Breast epithelium (tissue), 4 donors: Measurements from ENCODE around the gene HYAL3. TPM values are rescaled to one million over a fixed set of nuclear protein-coding genes. Genes with fewer than 3 reads are reported as not detected.
A peak's percentile ranks its signal among the peaks of the same experiment; 100 is the strongest.

Source experiments
- DNase-seq, 2 donors: peaks; one replicate each; pipeline ENCODE4 v3.0.0-alpha.2; 2019; ENCODE audit warnings: low spot score in 2 of 2
- H3K27ac ChIP-seq, 2 donors: fragments of 200-600 bp; sonication (generic) in 1 of 2; one replicate each; pipeline ENCODE4 v1.5.1; 2016 to 2019; ENCODE audit warnings: mild to moderate bottlenecking in 1 of 2
- H3K27me3 ChIP-seq, 2 donors: fragments of 200-600 bp; sonication (generic) in 1 of 2; one replicate each; pipeline versions ENCODE4 v1.5.1 to v1.6.0; 2017 to 2019; ENCODE audit warnings: control low read depth in 1 of 2, mild to moderate bottlenecking in 1 of 2
- H3K36me3 ChIP-seq: fragments of 200-600 bp; one replicate; pipeline ENCODE4 v1.5.1; 2019
- H3K4me1 ChIP-seq, 2 donors: fragments of 200-600 bp; sonication (generic); one replicate each; pipeline ENCODE4 v1.5.1; 2016 to 2019; ENCODE audit warnings: control low read depth in 1 of 2
- H3K4me3 ChIP-seq, 3 donors: fragments of 200-600 bp; sonication (generic); 1 replicate in 2 of 3; 2 replicates in 1 of 3; pipeline ENCODE4 v1.5.1; 2016 to 2019; ENCODE audit warnings: mild to moderate bottlenecking in 3 of 3, moderate library complexity in 2 of 3
- H3K9me3 ChIP-seq, 2 donors: fragments of 200-600 bp; sonication (generic) in 1 of 2; one replicate each; pipeline ENCODE4 v1.5.1; 2016 to 2019; ENCODE audit warnings: control low read depth in 1 of 2
- CTCF ChIP-seq, 3 donors: fragments of 450-650 bp; IDR thresholded peaks; one replicate each; pipeline ENCODE4 v1.5.1; 2016 to 2017; ENCODE audit warnings: antibody characterized with exemption in 3 of 3, mild to moderate bottlenecking in 3 of 3, moderate library complexity in 3 of 3
- POLR2A ChIP-seq: fragments of 450-650 bp; IDR thresholded peaks from one replicate; pipeline ENCODE4 v1.6.1; 2016; ENCODE audit warnings: antibody characterized with exemption, mild to moderate bottlenecking, moderate library complexity
- POLR2AphosphoS5 ChIP-seq, 3 donors: sonication (generic); formaldehyde crosslinking; IDR thresholded peaks; one replicate each; pipeline ENCODE4 v1.6.1; 2017; ENCODE audit warnings: antibody characterized with exemption in 3 of 3
- intact Hi-C: fragments of 100-400 bp; cut with DNase I; formaldehyde crosslinking; loops from one replicate; pipeline ENCODE4 v1.15.1; 2023; ENCODE audit warnings: low total_unique reads
- total RNA-seq, 3 donors: library from RNA; depleted of rRNA; stranded (reverse); fragments of >200 nt; gene quantifications; one replicate each; pipeline ENCODE4 v1.1.0, GENCODE V29; 2016

Gene HYAL3
- total RNA-seq, 3 donors from 2014 or later: 2.3 to 6.4 (median 2.7) TPM

- Histone ChIP-seq H3K36me3 (no peaks in the 10 kb centered on the region), H3K27ac (peak overlapping the region; percentile 93 to 94), H3K4me1 (peaks cover 18 to 38% of the 10 kb centered on the region in 2 donors), H3K4me3 (peak overlapping the region; percentile 54 to 85 (median 79)), H3K9me3 (no peaks in the 10 kb centered on the region), H3K27me3 (no peaks in the 10 kb centered on the region)
- DNase-seq: no peak
- no peak for TF ChIP-seq POLR2AphosphoS5 (IDR thresholded peaks at IDR 0.05)
- TF ChIP-seq POLR2A: no peak
- TF ChIP-seq CTCF (IDR thresholded peaks at IDR 0.05): no peak
- intact Hi-C loops: no loop called here
Observed at GRCh38 chr3:50322115-50322385, 22.8 kb upstream of the HYAL3 start.

- intact Hi-C loops: no loop called here
- peak; percentile 86 to 87 for DNase-seq
- TF ChIP-seq CTCF (IDR thresholded peaks at IDR 0.05) (peak in 2 of 3 donors; percentile 45 to 47), POLR2A (no peak), POLR2AphosphoS5 (IDR thresholded peaks at IDR 0.05) (peak; percentile 23 to 52 (median 30))
- Histone ChIP-seq H3K4me3 (peak overlapping the region; percentile 54 to 85 (median 79)), H3K9me3 (no peaks in the 10 kb centered on the region), H3K36me3 (no peaks in the 10 kb centered on the region), H3K27ac (peak overlapping the region; percentile 93 to 94), H3K27me3 (no peaks in the 10 kb centered on the region), H3K4me1 (peaks cover 18 to 41% of the 10 kb centered on the region in 2 donors)
Observed at GRCh38 chr3:50321336-50322114, 22.3 kb upstream of the HYAL3 start.

- Histone ChIP-seq H3K4me1 (peaks cover 18 to 45% of the 10 kb centered on the region in 2 donors), H3K36me3 (no peaks in the 10 kb centered on the region), H3K4me3 (peak overlapping the region; percentile 54 to 85 (median 79)), H3K27ac (peak overlapping the region; percentile 93 to 94), H3K9me3 (no peaks in the 10 kb centered on the region), H3K27me3 (no peaks in the 10 kb centered on the region)
- peak in 1 of 2 donors; percentile 61 for DNase-seq
- TF ChIP-seq POLR2A (no peak), CTCF (IDR thresholded peaks at IDR 0.05) (no peak), POLR2AphosphoS5 (IDR thresholded peaks at IDR 0.05) (no peak)
- intact Hi-C loops: no loop called here
Observed at GRCh38 chr3:50320853-50321335, 21.7 kb upstream of the HYAL3 start.

GRCh38 chr3:50319894-50320625, 20.9 kb upstream of the HYAL3 start:
- DNase-seq: no peak
- intact Hi-C loops: no loop called here
- peak overlapping the region; percentile 54 to 85 (median 79) for H3K4me3 ChIP-seq
- no peaks in the 10 kb centered on the region for H3K27me3 ChIP-seq
- TF ChIP-seq POLR2A: no peak
- no peak for TF ChIP-seq POLR2AphosphoS5 (IDR thresholded peaks at IDR 0.05)
- TF ChIP-seq CTCF (IDR thresholded peaks at IDR 0.05): no peak
- H3K9me3 ChIP-seq: no peaks in the 10 kb centered on the region
- peaks cover 18 to 45% of the 10 kb centered on the region in 2 donors for H3K4me1 ChIP-seq
- H3K36me3 ChIP-seq: no peaks in the 10 kb centered on the region
- peak overlapping the region; percentile 93 to 94 for H3K27ac ChIP-seq
